Hepatocyte (in vitro differentiated cells): ENCODE data around the gene TAX1BP3. TPM values are rescaled to one million over a fixed set of nuclear protein-coding genes. Genes with fewer than 3 reads are reported as not detected.

Experiments
- DNase-seq: peaks from one replicate; pipeline ENCODE4 v3.0.0-alpha.2; 2016; ENCODE audit warnings: low spot score
- H2AFZ ChIP-seq: fragments of 200-600 bp; sonication (generic); 2 replicates; pipeline ENCODE4 v1.6.0; 2016; ENCODE audit warnings: antibody characterized with exemption, mild to moderate bottlenecking
- H3K27ac ChIP-seq: fragments of 200-600 bp; sonication (generic); 2 replicates; pipeline ENCODE4 v1.5.1; 2016; ENCODE audit warnings: mild to moderate bottlenecking
- H3K27me3 ChIP-seq: fragments of 200-600 bp; sonication (generic); 2 replicates; pipeline ENCODE4 v1.6.1; 2016
- H3K36me3 ChIP-seq: fragments of 200-600 bp; sonication (generic); replicated peaks from 2 replicates; pipeline ENCODE4 v1.5.1; 2016; ENCODE audit warnings: low read depth; ENCODE audit not compliant: insufficient read depth
- H3K4me1 ChIP-seq: fragments of 200-600 bp; sonication (generic); 2 replicates; pipeline ENCODE4 v1.5.1; 2016; ENCODE audit warnings: mild to moderate bottlenecking, moderate library complexity; ENCODE audit not compliant: insufficient read depth
- H3K4me2 ChIP-seq: fragments of 200-600 bp; sonication (generic); 2 replicates; pipeline ENCODE4 v1.6.0; 2016
- H3K4me3 ChIP-seq: fragments of 200-600 bp; sonication (generic); 2 replicates; pipeline ENCODE4 v1.5.1; 2016; ENCODE audit warnings: mild to moderate bottlenecking
- H3K79me2 ChIP-seq: fragments of 200-600 bp; sonication (generic); 2 replicates; pipeline ENCODE4 v1.6.0; 2017; ENCODE audit warnings: mild to moderate bottlenecking
- H3K9me2 ChIP-seq: fragments of 200-600 bp; sonication (generic); replicated peaks from 2 replicates; pipeline ENCODE4 v1.6.0; 2017; ENCODE audit warnings: mild to moderate bottlenecking; ENCODE audit not compliant: insufficient read depth
- H3K9me3 ChIP-seq: fragments of 200-600 bp; sonication (generic); 2 replicates; pipeline ENCODE4 v1.5.1; 2016; ENCODE audit warnings: low read depth, mild to moderate bottlenecking
- H4K20me1 ChIP-seq: fragments of 200-600 bp; sonication (generic); 2 replicates; pipeline ENCODE4 v1.6.0; 2016; ENCODE audit warnings: mild to moderate bottlenecking; ENCODE audit not compliant: insufficient read depth, poor library complexity, severe bottlenecking
- EZH2 ChIP-seq: fragments of 200-600 bp; sonication (generic); IDR thresholded peaks from 2 replicates; pipeline ENCODE4 v1.6.1; 2016; ENCODE audit warnings: antibody characterized with exemption, mild to moderate bottlenecking, borderline replicate concordance
- EZH2phosphoT487 ChIP-seq: fragments of 200-600 bp; sonication (generic); IDR thresholded peaks from one replicate; pipeline ENCODE4 v1.6.1; 2018; ENCODE audit warnings: antibody characterized with exemption, mild to moderate bottlenecking, low read depth, moderate library complexity; ENCODE audit not compliant: unreplicated experiment, severe bottlenecking
- WGBS: methylation state at CpG from one replicate; pipeline ENCODE4 v1.1.6; 2016; ENCODE audit warnings: low lambda C conversion rate; ENCODE audit errors: missing lambda C conversion rate; 5-methylcytosine and 5-hydroxymethylcytosine counted together
- polyA plus RNA-seq: library from polyadenylated mRNA; unstranded; fragments of >200 nt; fragmentation: Nextera tagmentation; extraction: Ambion mirVana; gene quantifications from 2 replicates; pipeline ENCODE4 v1.2.1, GENCODE V29; 2016
- total RNA-seq: library from RNA; depleted of rRNA; stranded (reverse); fragments of >200 nt; gene quantifications from 2 replicates; pipeline ENCODE4 v1.2.3, GENCODE V29; 2014
- TF ChIP-seq, protein P1 (sequence below): fragments of 200-600 bp; sonication (generic); IDR thresholded peaks from 2 replicates; pipeline ENCODE4 v1.5.1; 2016; ENCODE audit warnings: antibody characterized with exemption, mild to moderate bottlenecking; ENCODE audit not compliant: poor library complexity

The TAX1BP3 gene
- total and polyA plus RNA-seq, 2 experiments from 2014 or later = 218 to 357 TPM

DNA sequence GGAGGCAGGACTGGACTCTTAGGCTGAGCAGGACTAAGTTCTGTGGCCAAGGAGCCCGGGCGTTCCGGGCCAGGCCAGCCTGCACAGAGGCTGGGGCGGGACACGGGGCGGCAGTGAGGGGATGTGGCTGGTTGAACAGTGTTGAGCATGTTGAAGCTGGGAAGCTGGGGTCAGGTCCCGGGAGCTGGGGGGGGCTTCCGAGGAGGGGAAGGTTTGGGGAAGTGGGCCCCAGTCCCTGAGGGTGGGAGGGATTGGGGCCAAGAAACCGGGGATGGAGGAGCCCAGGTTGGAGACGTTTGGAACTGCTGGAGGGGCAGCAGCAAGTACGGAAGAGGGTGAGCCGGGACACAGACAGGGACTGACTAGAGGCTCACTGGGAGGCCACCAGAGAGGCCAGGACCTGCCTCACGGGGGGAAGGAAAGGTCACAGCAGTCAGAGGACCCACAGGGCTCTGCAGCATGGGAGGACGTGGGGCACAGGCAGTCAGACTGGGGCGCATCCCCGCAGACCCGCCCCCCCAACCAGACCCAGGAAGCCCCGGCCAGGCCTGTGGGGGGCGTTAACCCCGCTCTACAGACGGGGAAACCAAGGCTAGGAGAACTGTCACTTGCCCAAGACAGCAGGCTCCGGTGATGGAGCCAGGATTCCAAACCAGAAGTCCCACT, 9.5 kb downstream of the TAX1BP3 start:
- H3K4me1 ChIP-seq = peaks cover 19% of the 10 kb centered on the region
- H3K79me2 ChIP-seq = no peaks in the 10 kb centered on the region
- no peaks in the 10 kb centered on the region for H3K27me3 ChIP-seq
- H3K9me2 ChIP-seq = no peaks in the 10 kb centered on the region
- WGBS = 86% methylated on average over 18 of the region's 22 CpGs
- DNase-seq = no peak
- H3K4me3 ChIP-seq = no peak overlapping the region
- TF ChIP-seq EZH2phosphoT487 = no peak
- TF ChIP-seq, protein P1, sequence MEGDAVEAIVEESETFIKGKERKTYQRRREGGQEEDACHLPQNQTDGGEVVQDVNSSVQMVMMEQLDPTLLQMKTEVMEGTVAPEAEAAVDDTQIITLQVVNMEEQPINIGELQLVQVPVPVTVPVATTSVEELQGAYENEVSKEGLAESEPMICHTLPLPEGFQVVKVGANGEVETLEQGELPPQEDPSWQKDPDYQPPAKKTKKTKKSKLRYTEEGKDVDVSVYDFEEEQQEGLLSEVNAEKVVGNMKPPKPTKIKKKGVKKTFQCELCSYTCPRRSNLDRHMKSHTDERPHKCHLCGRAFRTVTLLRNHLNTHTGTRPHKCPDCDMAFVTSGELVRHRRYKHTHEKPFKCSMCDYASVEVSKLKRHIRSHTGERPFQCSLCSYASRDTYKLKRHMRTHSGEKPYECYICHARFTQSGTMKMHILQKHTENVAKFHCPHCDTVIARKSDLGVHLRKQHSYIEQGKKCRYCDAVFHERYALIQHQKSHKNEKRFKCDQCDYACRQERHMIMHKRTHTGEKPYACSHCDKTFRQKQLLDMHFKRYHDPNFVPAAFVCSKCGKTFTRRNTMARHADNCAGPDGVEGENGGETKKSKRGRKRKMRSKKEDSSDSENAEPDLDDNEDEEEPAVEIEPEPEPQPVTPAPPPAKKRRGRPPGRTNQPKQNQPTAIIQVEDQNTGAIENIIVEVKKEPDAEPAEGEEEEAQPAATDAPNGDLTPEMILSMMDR = no peak
- TF ChIP-seq EZH2 = no peak
- H3K9me3 ChIP-seq = no peaks in the 10 kb centered on the region
- no peaks in the 10 kb centered on the region for H4K20me1 ChIP-seq
- H3K27ac ChIP-seq = peak overlapping the region; percentile 85
- no peak overlapping the region for H3K4me2 ChIP-seq
- H2AFZ ChIP-seq = no peak overlapping the region
- H3K36me3 ChIP-seq = no peaks in the 10 kb centered on the region

DNA sequence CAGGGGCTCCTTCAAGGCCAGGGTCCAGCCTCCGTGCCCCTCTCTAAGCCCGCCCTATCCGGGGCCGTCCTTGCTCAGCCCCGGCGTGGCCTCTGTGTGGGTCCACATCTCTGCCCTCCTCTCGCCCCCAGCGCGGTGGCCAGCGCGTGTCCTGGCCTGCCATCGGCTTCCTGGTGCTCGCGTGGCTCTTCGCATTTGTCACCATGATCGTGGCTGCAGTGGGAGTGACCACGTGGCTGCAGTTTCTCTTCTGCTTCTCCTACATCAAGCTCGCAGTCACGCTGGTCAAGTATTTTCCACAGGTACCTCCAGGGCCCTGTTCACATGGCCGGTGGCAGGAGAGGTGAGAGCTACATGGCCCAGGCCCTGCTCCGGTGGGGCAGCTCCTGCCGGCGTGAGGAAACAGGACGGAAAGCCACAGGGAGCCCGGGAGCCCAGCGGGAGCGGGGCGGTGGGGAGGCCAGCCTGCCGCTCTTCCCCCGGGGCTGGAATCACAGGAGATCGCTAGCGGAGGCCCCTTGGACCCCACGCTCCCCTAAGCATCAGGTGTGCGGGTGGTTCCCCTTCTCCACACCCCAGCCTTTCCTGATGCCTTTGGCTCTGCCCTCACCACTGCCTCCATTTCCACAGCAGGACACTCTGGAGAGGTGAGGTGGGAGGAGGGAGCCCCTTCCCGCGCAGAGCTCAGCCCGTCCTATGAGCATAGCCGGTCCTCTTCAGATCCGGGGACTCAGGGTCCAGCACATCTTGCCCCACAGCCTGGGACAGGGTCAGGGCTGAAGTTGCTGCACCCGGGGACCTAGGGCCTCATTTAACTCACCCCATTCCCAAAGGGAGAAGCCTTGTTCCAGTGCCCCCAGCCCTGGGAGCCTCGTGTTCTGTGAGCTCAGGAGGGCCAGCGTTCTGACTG, 10.2 kb downstream of the TAX1BP3 start:
- Histone ChIP-seq H3K4me3 (no peak overlapping the region), H3K27ac (no peak overlapping the region), H2AFZ (no peak overlapping the region), H3K79me2 (no peaks in the 10 kb centered on the region), H3K9me2 (no peaks in the 10 kb centered on the region), H3K9me3 (no peaks in the 10 kb centered on the region), H3K36me3 (no peaks in the 10 kb centered on the region), H4K20me1 (no peaks in the 10 kb centered on the region), H3K4me2 (no peak overlapping the region), H3K4me1 (peaks cover 19% of the 10 kb centered on the region), H3K27me3 (no peaks in the 10 kb centered on the region)
- WGBS = 91% methylated on average over 42 of the region's 42 CpGs
- DNase-seq = no peak
- TF ChIP-seq, protein P1 = no peak
- TF ChIP-seq EZH2 (no peak), EZH2phosphoT487 (no peak)

DNA sequence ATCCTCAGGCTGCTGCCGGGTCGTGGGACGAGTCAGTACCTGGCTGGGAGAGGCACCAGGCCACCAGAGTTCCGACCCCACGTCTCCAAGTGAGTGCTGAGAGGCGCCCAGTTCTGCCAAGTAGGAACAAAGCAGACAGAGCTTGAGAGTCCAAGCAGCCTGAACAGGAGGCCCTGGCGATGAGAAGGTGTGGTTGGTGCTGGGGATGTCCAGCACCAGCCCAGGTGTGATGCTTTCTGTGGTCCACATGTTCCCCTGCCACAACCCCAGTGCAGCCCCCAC, 10.8 kb downstream of the TAX1BP3 start:
- TF ChIP-seq EZH2 = no peak
- TF ChIP-seq, protein P1 = no peak
- TF ChIP-seq EZH2phosphoT487 = no peak
- Histone ChIP-seq H3K9me2 (no peaks in the 10 kb centered on the region), H3K9me3 (no peaks in the 10 kb centered on the region), H3K79me2 (no peaks in the 10 kb centered on the region), H3K27ac (no peak overlapping the region), H3K4me1 (peaks cover 19% of the 10 kb centered on the region), H3K36me3 (no peaks in the 10 kb centered on the region), H3K4me3 (no peak overlapping the region), H3K4me2 (no peak overlapping the region), H3K27me3 (no peaks in the 10 kb centered on the region), H2AFZ (no peak overlapping the region), H4K20me1 (no peaks in the 10 kb centered on the region)
- WGBS = 89% methylated on average over 7 of the region's 7 CpGs
- DNase-seq = no peak
